Right lobe of liver (tissue), 4 donors: ENCODE results near the gene AP1M2.

Experiments used
- POLR2A ChIP-seq: fragments of 450-650 bp; IDR thresholded peaks from one replicate; pipeline ENCODE4 v1.6.1; 2017; ENCODE audit warnings: antibody characterized with exemption, mild to moderate bottlenecking
- TF ChIP-seq, protein P1 (sequence below), 4 donors: fragments of 200-600 bp in 3 of 4; fragments of 450-650 bp in 1 of 4; IDR thresholded peaks; one replicate each; pipeline versions ENCODE4 v1.5.1 to v1.8.0; 2016 to 2022; ENCODE audit warnings: antibody characterized with exemption in 4 of 4, mild to moderate bottlenecking in 2 of 4
- donor health status: DM: no; HTN: no; CAD: no.
- donor health status: DM: no; HTN: no; CAD: no.
- donor health status: DM: no; HTN: yes; CAD: no.

DNA sequence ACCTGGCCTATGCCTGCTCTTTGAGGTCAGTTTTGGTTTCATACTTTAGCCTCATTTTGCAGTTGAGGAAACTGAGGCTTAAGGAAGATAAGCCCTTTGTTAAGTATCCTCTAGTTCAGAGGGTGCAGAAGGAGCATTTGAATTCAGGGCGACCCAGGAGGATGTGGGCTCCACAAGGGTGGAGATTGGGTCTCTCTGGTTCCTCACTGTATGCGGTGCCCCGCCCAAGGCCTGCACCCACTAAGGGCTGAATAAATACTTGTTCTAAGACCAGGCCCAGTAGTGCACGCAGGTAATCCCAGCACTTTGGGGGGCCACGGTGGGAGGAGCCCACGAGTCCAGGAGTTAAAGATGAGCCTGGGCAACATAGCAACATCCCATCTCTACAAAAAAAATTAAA, 37.5 kb upstream of the AP1M2 start:
- no peak for TF ChIP-seq POLR2A
- TF ChIP-seq, protein P1, sequence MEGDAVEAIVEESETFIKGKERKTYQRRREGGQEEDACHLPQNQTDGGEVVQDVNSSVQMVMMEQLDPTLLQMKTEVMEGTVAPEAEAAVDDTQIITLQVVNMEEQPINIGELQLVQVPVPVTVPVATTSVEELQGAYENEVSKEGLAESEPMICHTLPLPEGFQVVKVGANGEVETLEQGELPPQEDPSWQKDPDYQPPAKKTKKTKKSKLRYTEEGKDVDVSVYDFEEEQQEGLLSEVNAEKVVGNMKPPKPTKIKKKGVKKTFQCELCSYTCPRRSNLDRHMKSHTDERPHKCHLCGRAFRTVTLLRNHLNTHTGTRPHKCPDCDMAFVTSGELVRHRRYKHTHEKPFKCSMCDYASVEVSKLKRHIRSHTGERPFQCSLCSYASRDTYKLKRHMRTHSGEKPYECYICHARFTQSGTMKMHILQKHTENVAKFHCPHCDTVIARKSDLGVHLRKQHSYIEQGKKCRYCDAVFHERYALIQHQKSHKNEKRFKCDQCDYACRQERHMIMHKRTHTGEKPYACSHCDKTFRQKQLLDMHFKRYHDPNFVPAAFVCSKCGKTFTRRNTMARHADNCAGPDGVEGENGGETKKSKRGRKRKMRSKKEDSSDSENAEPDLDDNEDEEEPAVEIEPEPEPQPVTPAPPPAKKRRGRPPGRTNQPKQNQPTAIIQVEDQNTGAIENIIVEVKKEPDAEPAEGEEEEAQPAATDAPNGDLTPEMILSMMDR (IDR thresholded peaks at IDR 0.05): no peak
